Activated CD8-positive, alpha-beta memory T cell treated with anti-CD3 and anti-CD28 coated beads, Interleukin-2, amount 50 U/mL, for 4 hours (primary cell): ENCODE data around the gene CEP164.
"Not testable (repeated sequence)": the region's sequence is repeated elsewhere in the genome, so short reads cannot be mapped to it uniquely, and the experiment has no call there.

Source experiments
- DNase-seq: peaks from one replicate; pipeline ENCODE4 v3.0.0-alpha.2; 2020

CEP164 gene

GRCh38 chr11:117443266-117444186, 115.9 kb downstream of the CEP164 start:
- DNase-seq = no peak

GRCh38 chr11:117444256-117444655, 116.6 kb downstream of the CEP164 start:
- no peak for DNase-seq

- no peak for DNase-seq
These were observed 117.3 kb downstream of the CEP164 start for GRCh38 chr11:117444711-117445658.

GRCh38 chr11:117449111-117449693, 121.5 kb downstream of the CEP164 start:
- no peak for DNase-seq

- no peak for DNase-seq
These were observed 126.4 kb downstream of the CEP164 start for GRCh38 chr11:117453886-117454563.

GRCh38 chr11:117454564-117454917, 126.9 kb downstream of the CEP164 start:
- no peak for DNase-seq

GRCh38 chr11:117456027-117456720, 128.5 kb downstream of the CEP164 start:
- DNase-seq = no peak

- not testable (repeated sequence) for DNase-seq
These were observed 129.0 kb downstream of the CEP164 start for GRCh38 chr11:117456721-117457029.

GRCh38 chr11:117457031-117457785, 129.6 kb downstream of the CEP164 start:
- no peak for DNase-seq

- DNase-seq = no peak
These were observed 130.2 kb downstream of the CEP164 start for GRCh38 chr11:117457835-117458234.

GRCh38 chr11:117458275-117459122, 130.8 kb downstream of the CEP164 start:
- no peak for DNase-seq

- DNase-seq = no peak
These were observed 131.7 kb downstream of the CEP164 start for GRCh38 chr11:117459123-117459978.

- DNase-seq = no peak
These were observed 132.3 kb downstream of the CEP164 start for GRCh38 chr11:117459979-117460300.

- no peak for DNase-seq
These were observed 133.9 kb downstream of the CEP164 start for GRCh38 chr11:117461396-117462182.

GRCh38 chr11:117462183-117462863, 134.7 kb downstream of the CEP164 start:
- DNase-seq = no peak

GRCh38 chr11:117462864-117463247, 135.2 kb downstream of the CEP164 start:
- no peak for DNase-seq
